CD4-positive, alpha-beta T cell (primary cell): ENCODE data around the gene FKBP3. TPM values are rescaled to one million over a fixed set of nuclear protein-coding genes. Genes with fewer than 3 reads are reported as not detected.

Experiments used
- ATAC-seq: fragments of 200-7000 bp; cut with Tn5 transposase; one replicate; pipeline ENCODE4 v1.10.0; 2022; ENCODE audit warnings: mild to moderate bottlenecking; ENCODE audit not compliant: poor library complexity
- CTCF ChIA-PET: fragments of 350-600 bp; sonication (Branson Sonifier 250); formaldehyde crosslinking; loops from one replicate; lab custom pipeline; 2021; ENCODE audit warnings: antibody characterized with exemption, inconsistent platforms; lab: Charles Lee
- POLR2A ChIA-PET: fragments of 350-600 bp; sonication (Branson Sonifier 250); formaldehyde crosslinking; loops from one replicate; lab custom pipeline; 2021; ENCODE audit warnings: antibody characterized with exemption, inconsistent platforms; lab: Charles Lee
- DNase-seq, 14 experiments: peaks; one replicate each; pipeline ENCODE4 v3.0.0-alpha.2; 2013 to 2020; ENCODE audit warnings: mixed read lengths in 2 of 14
- H3K27ac ChIP-seq, 2 donors: one replicate each; pipeline versions ENCODE4 v1.5.1 to v1.7.0; 2013; ENCODE audit warnings: low read length in 2 of 2, low read depth in 1 of 2, mild to moderate bottlenecking in 1 of 2
- H3K27me3 ChIP-seq, 2 experiments: 1 replicate in 1 of 2; 2 replicates in 1 of 2; pipeline versions ENCODE4 v1.6.1 to v1.7.0; 2013; ENCODE audit warnings: low read length in 2 of 2, control low read depth in 1 of 2, mild to moderate bottlenecking in 1 of 2, moderate library complexity in 1 of 2; ENCODE audit not compliant: insufficient read depth in 2 of 2, control insufficient read depth in 1 of 2
- H3K36me3 ChIP-seq: one replicate; pipeline ENCODE4 v1.6.1; 2013; ENCODE audit warnings: low read length, control low read depth; ENCODE audit not compliant: insufficient read depth
- H3K4me1 ChIP-seq: one replicate; pipeline ENCODE4 v1.6.1; 2013; ENCODE audit warnings: low read length, control low read depth; ENCODE audit not compliant: insufficient read depth
- H3K4me3 ChIP-seq: one replicate; pipeline ENCODE4 v1.5.1; 2013; ENCODE audit warnings: mild to moderate bottlenecking, low read length, moderate library complexity
- H3K9me3 ChIP-seq, 2 experiments: 1 replicate in 1 of 2; 2 replicates in 1 of 2; pipeline versions ENCODE4 v1.6.1 to v1.7.0; 2013; ENCODE audit warnings: low read length in 2 of 2, mild to moderate bottlenecking in 2 of 2, control low read depth in 1 of 2, moderate library complexity in 1 of 2; ENCODE audit not compliant: control insufficient read depth in 1 of 2, insufficient read depth in 1 of 2
- H3K27ac Mint-ChIP-seq: one replicate; pipeline ENCODE4 v1.8.0; 2020; ENCODE audit warnings: mixed read lengths
- H3K27me3 Mint-ChIP-seq: one replicate; pipeline ENCODE4 v1.8.0; 2021; ENCODE audit warnings: mixed read lengths
- H3K36me3 Mint-ChIP-seq: one replicate; pipeline ENCODE4 v1.8.0; 2021; ENCODE audit warnings: low read depth, mixed read lengths
- H3K4me1 Mint-ChIP-seq: one replicate; pipeline ENCODE4 v1.8.0; 2021; ENCODE audit warnings: low read depth, mixed read lengths
- H3K4me3 Mint-ChIP-seq: one replicate; pipeline ENCODE4 v1.8.0; 2020; ENCODE audit warnings: mild to moderate bottlenecking, mixed read lengths
- H3K9me3 Mint-ChIP-seq: one replicate; pipeline ENCODE4 v1.8.0; 2020; ENCODE audit warnings: mixed read lengths
- CTCF ChIP-seq: fragments of 200-600 bp; IDR thresholded peaks from one replicate; pipeline ENCODE4 v1.8.0; 2022; ENCODE audit warnings: antibody characterized with exemption, mild to moderate bottlenecking
- intact Hi-C, 2 experiments: fragments of 100-400 bp; cut with DNase I in 1 of 2; cut with micrococcal nuclease in 1 of 2; formaldehyde crosslinking; loops; one replicate each; pipeline versions ENCODE4 v1.15.1 to v1.9.0; 2023 to 2025; cut with DNase I, micrococcal nuclease
- total RNA-seq, 174 experiments: library from RNA in 2 of 174; stranded (reverse) in 2 of 174; gene quantifications; one replicate each; pipeline ENCODE4 v1.2.3 and lab custom pipeline; 2021 to 2026

Gene FKBP3
- total RNA-seq, 2 experiments from 2014 or later: 36.0 to 40.2 TPM

- H3K4me3 Mint-ChIP-seq: no peak overlapping the region
- H3K27ac Mint-ChIP-seq: no peak overlapping the region
- intact Hi-C loops: no loop called here
- no peaks in the 10 kb centered on the region for H3K27me3 Mint-ChIP-seq
- no peak overlapping the region for H3K4me3 ChIP-seq
- H3K27me3 ChIP-seq: no peaks in the 10 kb centered on the region
- peak in 2 of 14 experiments; percentile 3 to 19 for DNase-seq
- no peak overlapping the region for H3K27ac ChIP-seq
- no peak for ATAC-seq
- no peaks in the 10 kb centered on the region for H3K9me3 Mint-ChIP-seq
- TF ChIP-seq CTCF: no peak
- no peaks in the 10 kb centered on the region for H3K9me3 ChIP-seq
- no peaks in the 10 kb centered on the region for H3K4me1 Mint-ChIP-seq
- POLR2A ChIA-PET: no interaction called here
- H3K4me1 ChIP-seq: no peaks in the 10 kb centered on the region
- H3K36me3 ChIP-seq: no peaks in the 10 kb centered on the region
- peaks cover 8% of the 10 kb centered on the region for H3K36me3 Mint-ChIP-seq
- CTCF ChIA-PET: no interaction called here
Measured at GRCh38 chr14:45177076-45177475, 42.8 kb upstream of the FKBP3 start.

- Mint-ChIP-seq H3K9me3 (no peaks in the 10 kb centered on the region), H3K27ac (no peak overlapping the region), H3K4me1 (no peaks in the 10 kb centered on the region), H3K4me3 (no peak overlapping the region), H3K27me3 (no peaks in the 10 kb centered on the region), H3K36me3 (peaks cover 19% of the 10 kb centered on the region)
- Histone ChIP-seq H3K4me3 (no peak overlapping the region), H3K36me3 (no peaks in the 10 kb centered on the region), H3K27ac (no peak overlapping the region), H3K27me3 (no peaks in the 10 kb centered on the region), H3K4me1 (no peaks in the 10 kb centered on the region), H3K9me3 (no peaks in the 10 kb centered on the region)
- CTCF ChIA-PET: interaction anchor here (1.6 kb wide), 1 partner anchor 9 kb away, joined by 4 read pairs; no protein-coding TSS in a partner anchor
- POLR2A ChIA-PET: interaction anchor here (1.3 kb wide), 1 partner anchor 9 kb away, joined by 3 read pairs; no protein-coding TSS in a partner anchor
- intact Hi-C loops: no loop called here
- TF ChIP-seq CTCF: no peak
- no peak for ATAC-seq
- no peak for DNase-seq
Measured at GRCh38 chr14:45169906-45170305, 35.6 kb upstream of the FKBP3 start.

- no peak overlapping the region for H3K27ac Mint-ChIP-seq
- H3K4me3 ChIP-seq: no peak overlapping the region
- no peaks in the 10 kb centered on the region for H3K27me3 ChIP-seq
- H3K4me1 Mint-ChIP-seq: no peaks in the 10 kb centered on the region
- CTCF ChIA-PET: no interaction called here
- no peaks in the 10 kb centered on the region for H3K9me3 ChIP-seq
- no peaks in the 10 kb centered on the region for H3K9me3 Mint-ChIP-seq
- no peak for TF ChIP-seq CTCF
- H3K36me3 ChIP-seq: peaks cover 4% of the 10 kb centered on the region
- H3K36me3 Mint-ChIP-seq: peaks cover 18% of the 10 kb centered on the region
- H3K4me1 ChIP-seq: no peaks in the 10 kb centered on the region
- H3K27me3 Mint-ChIP-seq: no peaks in the 10 kb centered on the region
- POLR2A ChIA-PET: no interaction called here
- DNase-seq (no peak), ATAC-seq (no peak)
- intact Hi-C loops: no loop called here
- H3K27ac ChIP-seq: no peak overlapping the region
- H3K4me3 Mint-ChIP-seq: no peak overlapping the region
Measured at GRCh38 chr14:45156067-45156466, 21.8 kb upstream of the FKBP3 start.
